HL-60 (cell line): ENCODE results near the gene PDE6H.

ENCODE experiments used
- GABPA ChIP-seq: IDR thresholded peaks from 2 replicates; pipeline ENCODE4 v1.6.1; 2012; ENCODE audit warnings: low read depth
- POLR2AphosphoS5 ChIP-seq: IDR thresholded peaks from 2 replicates; pipeline ENCODE4 v1.6.1; 2012; ENCODE audit warnings: low read depth
- REST ChIP-seq: IDR thresholded peaks from 2 replicates; pipeline ENCODE4 v1.6.1; 2012; ENCODE audit warnings: low read depth; ENCODE audit not compliant: insufficient replicate concordance
- SPI1 ChIP-seq: IDR thresholded peaks from 2 replicates; pipeline ENCODE4 v1.6.1; 2012; ENCODE audit warnings: low read depth, mild to moderate bottlenecking, borderline replicate concordance
- TF ChIP-seq, protein P1 (sequence below): IDR thresholded peaks from one replicate; pipeline ENCODE4 v1.5.1; 2011; ENCODE audit warnings: low read length, control low read depth, inconsistent platforms; ENCODE audit not compliant: insufficient read depth

DNA sequence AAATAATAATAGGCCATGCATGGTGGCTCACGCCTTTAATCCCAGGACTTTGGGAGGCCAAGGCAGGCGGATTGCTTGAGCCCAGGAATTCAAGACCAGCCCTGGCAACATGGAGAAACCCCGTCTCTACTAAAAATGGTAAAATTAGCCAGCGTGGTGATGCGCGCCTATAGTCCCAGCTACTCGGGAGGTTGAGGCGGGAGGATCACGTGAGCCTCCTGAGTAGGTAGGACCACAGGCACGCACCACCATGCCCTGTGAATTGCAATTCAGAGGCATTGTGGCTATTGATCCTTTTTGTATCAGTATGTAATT is 13.8 kb upstream of the PDE6H start:
- TF ChIP-seq, protein P1, sequence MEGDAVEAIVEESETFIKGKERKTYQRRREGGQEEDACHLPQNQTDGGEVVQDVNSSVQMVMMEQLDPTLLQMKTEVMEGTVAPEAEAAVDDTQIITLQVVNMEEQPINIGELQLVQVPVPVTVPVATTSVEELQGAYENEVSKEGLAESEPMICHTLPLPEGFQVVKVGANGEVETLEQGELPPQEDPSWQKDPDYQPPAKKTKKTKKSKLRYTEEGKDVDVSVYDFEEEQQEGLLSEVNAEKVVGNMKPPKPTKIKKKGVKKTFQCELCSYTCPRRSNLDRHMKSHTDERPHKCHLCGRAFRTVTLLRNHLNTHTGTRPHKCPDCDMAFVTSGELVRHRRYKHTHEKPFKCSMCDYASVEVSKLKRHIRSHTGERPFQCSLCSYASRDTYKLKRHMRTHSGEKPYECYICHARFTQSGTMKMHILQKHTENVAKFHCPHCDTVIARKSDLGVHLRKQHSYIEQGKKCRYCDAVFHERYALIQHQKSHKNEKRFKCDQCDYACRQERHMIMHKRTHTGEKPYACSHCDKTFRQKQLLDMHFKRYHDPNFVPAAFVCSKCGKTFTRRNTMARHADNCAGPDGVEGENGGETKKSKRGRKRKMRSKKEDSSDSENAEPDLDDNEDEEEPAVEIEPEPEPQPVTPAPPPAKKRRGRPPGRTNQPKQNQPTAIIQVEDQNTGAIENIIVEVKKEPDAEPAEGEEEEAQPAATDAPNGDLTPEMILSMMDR = no peak
- TF ChIP-seq POLR2AphosphoS5 (no peak; the same call in 1 of the 2 replicates), REST (no peak), GABPA (no peak), SPI1 (no peak)
